Stimulated activated CD4-positive, alpha-beta T cell treated with anti-CD3 and anti-CD28 coated beads, Interleukin-15, amount 100 ng/mL, for 24 hours (primary cell): ENCODE data around the gene LAMA5.

Experiments used
- DNase-seq: peaks from one replicate; pipeline ENCODE4 v3.0.0-alpha.2; 2020

LAMA5 gene

DNA sequence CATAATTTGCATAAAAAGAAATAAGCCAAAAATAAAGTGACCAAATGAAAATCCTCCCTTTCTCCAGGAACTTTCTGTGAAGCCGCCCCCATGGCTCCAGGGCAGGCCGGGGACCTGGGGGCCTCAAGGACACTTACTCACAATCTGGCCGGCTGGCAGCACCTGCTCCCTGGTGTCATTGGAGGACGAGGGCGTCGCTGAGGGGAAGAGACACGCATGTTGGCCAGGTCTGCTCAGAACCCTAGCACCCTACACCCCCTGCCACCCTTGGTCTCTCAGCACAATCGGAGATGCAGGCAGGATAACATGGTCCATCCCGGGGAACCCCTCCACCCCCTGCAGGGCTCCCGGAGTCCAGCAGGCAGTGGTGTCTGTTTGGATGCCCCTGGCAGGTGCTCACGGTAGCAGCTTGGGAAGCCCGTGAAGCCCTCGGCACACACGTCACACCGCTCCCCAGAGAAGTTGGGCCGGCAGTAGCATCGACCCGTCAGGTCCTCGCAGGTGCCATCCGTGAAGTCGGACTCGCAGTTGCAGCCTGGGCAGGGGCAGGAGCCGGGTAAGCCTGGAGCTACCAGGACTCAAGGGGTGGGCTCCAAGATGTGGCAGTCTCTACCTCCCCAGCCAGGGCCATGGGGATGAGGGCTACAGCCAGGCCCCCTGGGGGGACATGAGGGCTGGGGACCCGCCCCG, 21.3 kb downstream of the LAMA5 start:
- DNase-seq = no peak

DNA sequence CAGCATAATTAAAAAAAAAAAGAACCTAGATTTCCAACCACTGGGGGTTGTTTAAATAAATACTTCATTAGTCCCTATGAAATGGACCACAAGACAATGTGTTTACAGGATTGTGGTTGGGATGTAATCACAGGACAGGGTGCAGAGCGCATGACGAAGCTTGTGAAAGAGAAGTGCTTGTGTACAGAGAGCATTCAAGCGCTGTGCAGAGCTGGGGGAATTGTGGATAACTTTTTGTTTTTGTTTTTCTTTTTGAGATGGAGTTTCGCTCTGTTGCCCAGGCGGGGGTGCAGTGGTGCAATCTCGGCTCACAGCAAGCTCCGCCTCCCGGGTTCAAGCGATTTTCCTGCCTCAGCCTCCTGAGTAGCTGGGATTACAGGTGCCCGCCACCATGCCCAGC, 22.3 kb downstream of the LAMA5 start:
- no peak for DNase-seq

DNA sequence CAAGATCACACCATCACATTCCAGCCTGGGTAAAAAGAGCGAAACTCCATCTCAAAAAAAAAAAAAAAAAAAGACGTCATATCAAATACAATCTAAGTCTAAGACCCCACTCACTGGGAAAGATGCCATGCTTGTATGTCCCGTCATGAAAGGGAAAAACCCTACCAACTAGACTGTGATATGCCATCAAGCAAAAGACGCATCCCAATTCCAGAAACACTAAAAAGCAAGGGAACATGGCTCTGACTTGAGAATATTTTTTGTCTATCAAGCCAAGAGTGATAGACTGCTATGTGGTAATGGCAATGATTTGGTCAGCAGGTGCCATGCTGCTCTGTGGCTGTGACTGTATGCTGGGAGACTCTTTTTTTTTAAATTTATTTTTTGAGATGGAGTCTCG, 23.0 kb downstream of the LAMA5 start:
- no peak for DNase-seq

GRCh38 chr20:62342910-62343309, 24.2 kb downstream of the LAMA5 start:
- no peak for DNase-seq

DNA sequence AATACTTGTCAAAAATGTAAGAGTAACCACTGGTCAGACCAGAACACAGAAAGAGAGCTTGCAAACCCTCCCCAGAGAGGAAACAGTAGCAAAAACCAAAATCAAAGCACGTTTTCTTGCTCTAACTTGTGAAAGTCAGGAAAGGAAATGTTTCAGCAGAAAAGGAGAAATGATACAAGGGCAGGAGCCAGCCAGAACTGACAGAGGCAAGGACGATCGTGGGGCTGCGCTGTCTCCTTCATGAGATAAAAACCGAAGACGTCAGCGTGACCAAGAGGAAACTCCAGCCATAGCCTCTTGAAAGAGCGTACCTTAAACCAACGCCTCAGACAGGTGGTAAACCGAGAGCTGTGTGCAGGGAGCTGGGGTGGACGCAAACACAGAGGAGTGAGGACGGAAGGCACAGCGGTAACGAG, 27.5 kb downstream of the LAMA5 start:
- no peak for DNase-seq

- DNase-seq = no peak
These were observed 28.9 kb downstream of the LAMA5 start for GRCh38 chr20:62338294-62338620.

- DNase-seq = no peak
These were observed 29.4 kb downstream of the LAMA5 start for GRCh38 chr20:62337558-62338293.

DNA sequence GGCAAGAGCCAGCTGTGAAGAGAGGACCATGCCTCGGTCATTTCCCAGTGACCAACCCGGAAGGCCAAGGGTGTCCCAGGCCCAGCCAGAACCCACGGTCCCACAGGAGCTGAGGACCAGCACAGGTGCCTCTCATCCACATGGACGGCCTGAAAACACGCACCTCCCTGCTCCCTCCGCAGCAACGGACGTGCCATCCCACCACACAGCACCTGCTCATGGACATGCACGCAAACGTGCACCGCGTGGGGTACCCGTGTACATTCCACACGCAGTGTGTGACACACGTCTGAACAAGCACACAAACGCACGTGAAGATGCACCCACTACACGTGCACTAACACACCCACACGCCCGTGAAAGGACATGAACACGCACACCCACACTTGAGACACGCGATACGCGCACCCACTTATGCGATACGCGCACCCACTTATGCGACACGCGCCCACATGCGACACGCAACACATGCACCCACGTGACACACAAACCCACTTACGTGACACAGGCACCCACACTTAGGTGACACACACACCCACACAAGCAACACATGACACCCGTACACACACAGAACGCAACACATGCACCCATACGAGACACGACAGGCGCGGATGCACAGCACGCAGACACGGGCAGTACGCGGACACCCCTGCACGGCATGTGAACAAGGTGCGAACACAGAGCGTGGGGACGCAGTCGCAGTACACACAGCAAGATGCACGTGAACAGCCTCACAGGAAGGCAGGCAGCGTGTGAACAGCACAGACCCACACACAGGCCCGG, 30.1 kb downstream of the LAMA5 start:
- DNase-seq = no peak

DNA sequence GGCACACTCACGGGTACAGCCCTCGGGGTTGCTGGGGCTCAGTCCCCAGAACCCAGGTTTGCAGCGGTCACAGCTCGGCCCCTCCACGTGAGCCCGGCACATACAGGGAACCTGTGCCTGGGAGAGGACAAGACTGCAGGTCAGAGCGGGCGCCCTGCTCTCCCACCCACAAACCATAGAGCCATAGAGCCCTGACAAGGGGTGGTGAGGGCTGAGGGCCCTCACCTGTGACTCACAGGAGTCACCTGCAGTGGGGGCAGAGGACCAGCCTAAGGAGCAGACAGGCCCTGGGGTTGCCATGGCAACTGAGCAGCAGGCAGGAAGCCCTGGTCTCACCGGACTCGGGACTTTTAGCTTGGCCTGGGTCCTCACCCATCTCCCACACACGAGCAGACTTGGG, 30.8 kb downstream of the LAMA5 start:
- DNase-seq = no peak

DNA sequence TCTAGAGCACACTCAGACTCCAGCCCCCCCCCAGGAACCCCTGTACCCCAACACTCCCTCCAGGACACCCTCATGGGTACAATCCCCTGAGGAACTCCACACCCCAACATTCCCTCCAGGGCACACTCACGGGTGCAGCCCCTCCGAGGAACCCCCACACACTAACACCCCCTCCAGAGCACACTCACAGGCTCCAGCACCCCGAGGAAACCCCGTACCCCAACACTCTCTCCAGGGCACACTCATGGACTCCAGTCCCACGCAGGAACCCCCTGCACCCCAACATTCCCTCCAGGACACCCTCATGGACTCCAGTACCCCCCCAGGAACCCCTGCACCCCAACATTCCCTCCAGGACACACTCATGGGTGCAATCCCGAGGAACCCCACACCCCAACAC, 31.6 kb downstream of the LAMA5 start:
- DNase-seq = no peak

GRCh38 chr20:62334881-62335280, 32.2 kb downstream of the LAMA5 start:
- no peak for DNase-seq

- no peak for DNase-seq
These were observed 33.1 kb downstream of the LAMA5 start for GRCh38 chr20:62333820-62334595.

GRCh38 chr20:62332989-62333819, 33.9 kb downstream of the LAMA5 start:
- no peak for DNase-seq

DNA sequence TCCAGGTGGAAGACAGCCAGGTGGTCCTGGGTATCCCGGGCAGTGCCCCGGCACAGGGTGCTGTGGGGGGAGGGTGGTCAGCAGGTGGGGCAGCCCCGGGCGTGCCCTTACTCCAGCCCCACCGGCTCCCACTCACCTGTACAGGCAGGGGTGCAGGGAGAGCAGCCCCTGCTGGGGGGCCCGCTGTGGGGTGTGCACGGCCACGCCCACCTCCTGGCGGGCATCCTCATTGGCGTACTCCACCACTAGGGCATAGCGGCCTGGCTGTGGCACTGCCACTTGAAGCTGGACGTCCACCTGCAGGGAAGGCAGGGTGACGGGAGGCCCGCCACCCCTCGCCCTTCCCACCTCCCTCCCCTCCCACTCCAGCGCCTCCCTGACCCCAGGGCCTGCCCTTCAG, 34.7 kb downstream of the LAMA5 start:
- no peak for DNase-seq

GRCh38 chr20:62331347-62331746, 35.8 kb downstream of the LAMA5 start:
- DNase-seq = no peak

DNA sequence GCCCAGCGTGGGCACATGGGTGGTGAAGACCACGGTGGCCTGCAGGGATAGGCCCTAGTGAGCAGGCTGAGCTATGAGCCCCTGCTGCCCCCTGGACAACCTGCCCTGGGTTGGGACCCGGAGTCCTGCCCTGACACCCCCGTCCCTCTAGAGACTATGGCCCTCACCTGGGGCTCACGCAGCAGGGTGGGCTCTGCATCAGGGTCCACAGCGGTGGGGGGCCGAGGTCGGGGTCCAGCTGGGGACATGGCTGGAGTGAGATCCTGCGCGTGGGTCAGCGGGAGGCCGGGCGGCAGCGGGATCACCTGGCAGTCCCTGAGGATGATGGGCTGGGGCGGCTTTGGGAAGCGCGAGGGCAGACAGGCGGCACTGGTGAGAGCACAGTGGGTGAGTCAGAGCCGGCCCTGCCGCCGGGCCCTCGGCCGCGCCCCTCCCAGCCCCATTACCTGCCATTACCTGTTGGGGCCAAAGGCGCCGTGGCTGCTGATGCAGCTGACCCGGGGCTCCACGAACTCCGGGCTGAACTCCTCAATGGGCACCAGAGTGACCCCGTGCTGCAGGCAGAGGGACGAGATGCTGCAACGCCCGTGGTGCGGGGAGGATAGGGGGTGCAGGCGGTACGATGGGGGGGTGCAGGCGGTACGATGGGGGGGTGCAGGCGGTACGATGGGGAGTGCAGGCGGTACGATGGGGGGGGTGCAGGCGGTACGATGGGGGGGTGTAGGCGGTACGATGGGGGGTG, 36.4 kb downstream of the LAMA5 start:
- DNase-seq = no peak

DNA sequence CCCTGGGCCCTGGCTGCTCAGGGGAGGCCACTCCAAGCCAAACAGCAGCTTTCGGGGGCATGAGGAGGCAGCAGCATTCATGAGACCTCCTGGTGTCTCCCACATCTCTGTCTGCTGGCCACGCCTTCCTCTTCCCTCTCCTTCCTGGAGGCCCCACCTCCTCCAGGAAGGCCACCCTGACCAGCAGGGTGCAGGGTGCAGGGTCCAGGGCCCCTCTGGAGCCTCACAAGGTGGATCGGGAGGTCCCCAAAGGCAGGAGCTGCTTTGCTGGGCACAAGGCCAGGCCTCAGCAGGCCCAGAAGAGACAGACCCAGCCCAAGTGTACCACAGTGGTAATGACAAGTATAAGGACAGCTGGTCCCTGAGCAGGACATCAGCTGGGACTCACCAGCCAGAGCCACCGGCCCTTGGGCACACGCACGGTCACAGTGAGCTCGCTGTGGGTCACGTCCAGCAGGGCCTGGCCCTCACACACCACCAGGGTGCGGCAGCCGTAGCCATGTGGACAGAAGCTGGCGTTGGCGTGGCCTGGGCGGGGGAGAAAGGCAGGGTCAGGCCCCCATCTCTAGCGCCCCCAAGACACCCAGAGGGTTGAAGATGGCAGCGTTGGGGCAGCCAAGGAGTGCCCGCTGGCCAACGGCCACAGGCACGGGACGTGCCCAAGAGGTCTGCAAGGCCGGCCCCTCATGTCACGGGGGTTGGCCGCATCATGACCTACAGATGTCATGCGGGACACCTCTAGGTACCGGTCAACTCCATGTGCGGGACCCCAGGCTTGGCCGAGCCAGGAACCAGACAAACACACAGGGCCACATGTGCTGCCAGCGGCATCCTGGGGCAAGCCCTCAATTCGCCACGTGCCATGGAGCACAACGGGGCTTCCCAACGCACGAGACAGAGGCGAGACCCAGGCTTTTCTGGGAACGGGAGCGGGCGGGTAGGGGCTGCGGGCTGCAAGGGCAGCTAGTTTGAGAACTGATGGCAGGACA, 37.4 kb downstream of the LAMA5 start:
- no peak for DNase-seq

DNA sequence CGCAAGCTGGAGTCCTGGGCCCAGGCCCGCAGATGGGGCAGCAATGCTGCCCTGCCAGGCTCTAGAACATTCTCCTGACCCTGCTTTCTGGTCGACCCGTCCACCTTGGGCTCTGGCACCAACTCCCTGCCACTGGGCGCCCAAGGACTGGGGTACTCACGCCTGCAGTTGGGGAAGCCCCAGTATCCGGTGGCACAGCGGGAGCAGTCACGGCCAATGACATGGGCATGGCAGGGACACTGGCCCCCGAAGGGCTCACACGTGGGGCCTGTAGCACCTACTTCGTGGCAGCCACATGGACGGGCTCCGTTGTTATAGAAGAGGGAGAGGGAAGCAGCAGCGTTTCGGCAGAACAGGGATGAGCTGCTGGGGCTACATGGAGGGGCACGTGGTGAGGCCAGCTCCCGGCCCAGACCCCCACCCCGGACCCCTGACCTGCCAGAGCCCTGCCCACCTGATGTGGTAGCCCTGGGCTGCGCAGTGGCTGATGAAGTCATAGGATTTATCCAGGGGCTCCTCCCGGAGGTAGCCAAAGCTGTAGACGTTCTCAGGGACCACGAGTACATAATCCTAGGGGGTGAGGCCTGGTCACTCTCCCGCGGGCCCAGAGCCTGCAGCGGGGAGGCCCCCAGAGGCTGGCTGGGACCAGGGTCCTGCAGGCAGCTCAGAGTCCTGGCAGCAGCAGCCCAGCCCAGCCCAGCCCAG, 38.3 kb downstream of the LAMA5 start:
- no peak for DNase-seq

DNA sequence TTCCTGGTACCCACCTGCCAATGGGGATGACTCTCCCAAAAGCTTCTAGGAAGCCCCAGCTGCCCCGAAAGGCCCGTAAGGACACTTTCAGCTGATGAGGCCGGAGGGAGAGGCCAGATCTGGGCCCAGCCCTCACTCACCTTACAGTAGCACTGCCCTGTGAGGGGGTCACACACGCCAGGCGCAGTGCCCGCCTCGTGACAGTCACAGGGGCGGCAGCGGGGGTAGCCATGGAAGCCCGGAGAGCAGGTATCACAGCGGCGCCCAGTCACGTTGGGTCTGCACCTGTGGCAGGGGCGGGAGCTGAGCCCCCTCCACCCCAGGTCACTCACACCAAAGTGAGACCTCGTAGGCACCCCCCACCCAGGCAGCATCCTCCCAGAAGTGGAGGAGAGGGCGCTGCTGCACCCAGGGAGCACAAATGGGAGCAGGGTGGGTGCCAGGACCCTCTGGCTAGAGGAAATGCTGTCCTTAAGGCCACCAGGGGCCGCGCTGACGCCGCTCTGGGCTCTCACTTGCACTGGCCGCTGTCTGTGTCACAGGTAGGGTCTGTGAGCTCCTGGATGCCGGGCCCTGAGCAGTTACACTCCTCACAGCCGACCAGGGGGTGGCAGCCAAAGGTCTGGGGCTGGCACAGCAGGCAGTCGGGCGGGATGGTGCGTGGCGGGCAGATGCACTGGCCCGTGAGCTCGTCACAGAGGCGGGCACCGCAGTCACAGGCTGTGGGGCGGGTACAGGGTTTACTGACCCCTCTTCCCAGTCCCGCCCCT, 39.2 kb downstream of the LAMA5 start:
- DNase-seq = no peak
